NK-92 (cell line): ENCODE measurements around the gene C2orf92.

ENCODE experiments used
- DNase-seq: peaks from one replicate; lab custom pipeline; 2025; ENCODE audit not compliant: unreplicated experiment; lab: John Stamatoyannopoulos, UW

Gene C2orf92

GRCh38 chr2:97712693-97713295 is 43.3 kb downstream of the C2orf92 start:
- no peak for DNase-seq

GRCh38 chr2:97713296-97714083 is 44.0 kb downstream of the C2orf92 start, which contains the start of gene ZAP70:
Gene ZAP70 (plus strand): TSS chr2:97713576. CDS start chr2:97724037, 10,461 bp downstream.
- DNase-seq: no peak

- no peak for DNase-seq
Observed at GRCh38 chr2:97714084-97714949, 44.8 kb downstream of the C2orf92 start.

- no peak for DNase-seq
Observed at GRCh38 chr2:97714950-97715652, 45.6 kb downstream of the C2orf92 start.

- no peak for DNase-seq
Observed at GRCh38 chr2:97715951-97716694, 46.6 kb downstream of the C2orf92 start.

GRCh38 chr2:97716695-97717612 is 47.4 kb downstream of the C2orf92 start:
- DNase-seq: no peak

- no peak for DNase-seq
Observed at GRCh38 chr2:97717613-97717995, 48.1 kb downstream of the C2orf92 start.

- DNase-seq: peak; percentile 9
Observed at GRCh38 chr2:97718051-97718882, 48.8 kb downstream of the C2orf92 start.

- no peak for DNase-seq
Observed at GRCh38 chr2:97718942-97719341, 49.4 kb downstream of the C2orf92 start.

GRCh38 chr2:97719362-97720155 is 50.0 kb downstream of the C2orf92 start:
- no peak for DNase-seq

GRCh38 chr2:97720746-97721145 is 51.2 kb downstream of the C2orf92 start:
- no peak for DNase-seq

GRCh38 chr2:97722227-97722626 is 52.7 kb downstream of the C2orf92 start:
- no peak for DNase-seq

GRCh38 chr2:97723156-97724072 is 53.9 kb downstream of the C2orf92 start:
- no peak for DNase-seq

GRCh38 chr2:97724073-97724410 is 54.5 kb downstream of the C2orf92 start:
- no peak for DNase-seq

- DNase-seq: no peak
Observed at GRCh38 chr2:97724501-97724900, 55.0 kb downstream of the C2orf92 start.

GRCh38 chr2:97724946-97725688 is 55.6 kb downstream of the C2orf92 start:
- no peak for DNase-seq
